HG03159 (cell line): ENCODE results near the gene C1orf74.

Experiments
- ATAC-seq: cut with Tn5 transposase; IDR thresholded peaks from one replicate; pipeline ENCODE4 v1.9.1; 2021; ENCODE audit warnings: mild to moderate bottlenecking, moderate library complexity; ENCODE audit not compliant: unreplicated experiment

C1orf74 gene

GRCh38 chr1:209747580-209748262 lies 36.6 kb downstream of the C1orf74 start:
- ATAC-seq: peak; percentile 73

GRCh38 chr1:209746451-209747165 lies 37.8 kb downstream of the C1orf74 start:
- no peak for ATAC-seq

DNA sequence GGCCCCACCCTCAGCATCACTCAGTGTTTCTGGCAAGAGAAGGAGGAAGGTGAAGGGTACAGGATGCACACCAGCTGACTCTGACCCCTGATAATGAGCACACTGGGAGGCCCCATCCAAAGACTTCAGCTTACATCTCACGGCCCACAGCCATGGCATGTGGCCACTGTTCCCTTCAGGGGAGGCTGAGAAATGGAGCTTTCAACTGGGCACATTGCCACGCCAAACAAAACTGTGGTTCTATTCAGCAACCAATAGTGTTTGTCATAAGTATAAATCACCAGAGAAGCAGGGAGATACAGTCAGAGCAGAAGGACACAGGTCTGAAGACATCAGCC lies 41.2 kb downstream of the C1orf74 start:
- no peak for ATAC-seq

- no peak for ATAC-seq
Observed at GRCh38 chr1:209742409-209743144, 41.8 kb downstream of the C1orf74 start.

GRCh38 chr1:209741889-209742288 lies 42.5 kb downstream of the C1orf74 start:
- ATAC-seq: no peak

GRCh38 chr1:209741193-209741592 lies 43.2 kb downstream of the C1orf74 start:
- ATAC-seq: no peak

- no peak for ATAC-seq
Observed at GRCh38 chr1:209738270-209738669, 46.1 kb downstream of the C1orf74 start.

DNA sequence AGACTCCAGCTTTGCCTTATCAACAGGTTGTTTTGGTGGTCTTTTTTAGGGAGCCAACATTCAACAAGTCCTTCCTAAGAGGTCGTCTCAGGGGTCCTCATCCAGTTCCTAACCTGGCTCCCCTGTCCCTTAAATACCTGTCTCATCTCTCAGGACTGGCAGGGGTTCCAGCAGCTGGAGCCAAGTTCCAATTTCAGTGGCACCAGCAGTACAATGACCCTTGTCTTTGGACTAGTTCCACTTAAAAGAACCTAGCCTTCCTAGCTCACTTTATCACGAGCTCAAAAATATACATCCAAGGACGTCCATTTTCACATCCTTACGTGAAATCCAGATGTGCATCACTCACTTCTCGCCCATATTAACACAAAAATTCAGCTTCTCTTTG lies 47.2 kb downstream of the C1orf74 start:
- no peak for ATAC-seq

DNA sequence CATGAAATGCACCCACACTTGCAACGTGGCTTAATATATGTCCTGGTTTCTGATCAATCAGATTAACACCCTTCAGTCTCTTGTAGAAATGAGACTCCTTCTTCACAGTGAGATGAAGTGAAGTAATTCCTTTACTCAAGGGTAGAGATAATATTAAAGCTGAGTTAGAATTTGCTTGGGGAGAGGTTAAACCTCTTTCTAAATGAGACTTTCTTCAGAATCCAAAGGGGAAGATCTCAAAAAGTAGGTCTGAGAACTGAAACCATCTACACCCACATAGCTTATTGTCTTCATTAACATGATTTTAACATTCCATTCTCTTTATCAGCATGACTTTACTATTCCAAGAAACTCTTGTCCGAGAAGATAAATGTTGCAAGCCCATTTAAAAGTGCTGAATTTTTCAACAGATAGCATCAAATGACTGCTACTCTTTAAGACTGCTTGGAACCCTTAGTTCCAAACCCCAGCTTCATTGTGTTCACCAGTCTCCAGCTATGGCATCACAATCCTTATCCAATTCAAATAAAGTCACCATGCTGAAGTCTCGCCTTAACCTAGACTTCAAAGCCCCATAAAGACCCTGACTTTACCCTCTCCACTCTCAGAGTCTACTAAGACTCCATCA lies 47.8 kb downstream of the C1orf74 start:
- ATAC-seq: no peak

GRCh38 chr1:209733409-209734192 lies 50.8 kb downstream of the C1orf74 start:
- no peak for ATAC-seq

DNA sequence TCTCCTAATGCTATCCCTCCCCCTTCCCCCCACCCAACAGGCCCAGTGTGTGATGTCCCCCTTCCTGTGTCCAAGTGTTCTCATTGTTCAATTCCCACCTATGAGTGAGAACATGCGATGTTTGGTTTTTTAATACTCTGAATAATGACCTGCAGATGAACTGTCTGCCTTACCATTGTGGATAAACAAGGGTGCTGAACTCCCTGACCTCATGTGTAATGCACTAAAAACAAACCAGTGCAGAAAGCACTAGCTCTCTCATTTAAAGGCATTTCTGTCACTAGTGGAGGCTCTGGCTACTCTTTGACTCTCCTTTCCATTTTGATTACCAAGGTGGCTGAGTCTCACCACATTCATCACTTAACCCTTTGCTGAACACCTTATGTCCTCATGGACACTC lies 51.6 kb downstream of the C1orf74 start:
- ATAC-seq: no peak

- ATAC-seq: no peak
Observed at GRCh38 chr1:209729436-209729835, 54.9 kb downstream of the C1orf74 start.
